GM18519 (cell line): ENCODE results near the gene UBE2R2.
"Not testable (repeated sequence)": the region's sequence is repeated elsewhere in the genome, so short reads cannot be mapped to it uniquely, and the experiment has no call there.

Experiments used
- ATAC-seq: cut with Tn5 transposase; IDR thresholded peaks from one replicate; pipeline ENCODE4 v1.9.1; 2021; ENCODE audit warnings: mild to moderate bottlenecking, moderate library complexity; ENCODE audit not compliant: unreplicated experiment, low FRiP score

The UBE2R2 gene, protein sequence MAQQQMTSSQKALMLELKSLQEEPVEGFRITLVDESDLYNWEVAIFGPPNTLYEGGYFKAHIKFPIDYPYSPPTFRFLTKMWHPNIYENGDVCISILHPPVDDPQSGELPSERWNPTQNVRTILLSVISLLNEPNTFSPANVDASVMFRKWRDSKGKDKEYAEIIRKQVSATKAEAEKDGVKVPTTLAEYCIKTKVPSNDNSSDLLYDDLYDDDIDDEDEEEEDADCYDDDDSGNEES

DNA sequence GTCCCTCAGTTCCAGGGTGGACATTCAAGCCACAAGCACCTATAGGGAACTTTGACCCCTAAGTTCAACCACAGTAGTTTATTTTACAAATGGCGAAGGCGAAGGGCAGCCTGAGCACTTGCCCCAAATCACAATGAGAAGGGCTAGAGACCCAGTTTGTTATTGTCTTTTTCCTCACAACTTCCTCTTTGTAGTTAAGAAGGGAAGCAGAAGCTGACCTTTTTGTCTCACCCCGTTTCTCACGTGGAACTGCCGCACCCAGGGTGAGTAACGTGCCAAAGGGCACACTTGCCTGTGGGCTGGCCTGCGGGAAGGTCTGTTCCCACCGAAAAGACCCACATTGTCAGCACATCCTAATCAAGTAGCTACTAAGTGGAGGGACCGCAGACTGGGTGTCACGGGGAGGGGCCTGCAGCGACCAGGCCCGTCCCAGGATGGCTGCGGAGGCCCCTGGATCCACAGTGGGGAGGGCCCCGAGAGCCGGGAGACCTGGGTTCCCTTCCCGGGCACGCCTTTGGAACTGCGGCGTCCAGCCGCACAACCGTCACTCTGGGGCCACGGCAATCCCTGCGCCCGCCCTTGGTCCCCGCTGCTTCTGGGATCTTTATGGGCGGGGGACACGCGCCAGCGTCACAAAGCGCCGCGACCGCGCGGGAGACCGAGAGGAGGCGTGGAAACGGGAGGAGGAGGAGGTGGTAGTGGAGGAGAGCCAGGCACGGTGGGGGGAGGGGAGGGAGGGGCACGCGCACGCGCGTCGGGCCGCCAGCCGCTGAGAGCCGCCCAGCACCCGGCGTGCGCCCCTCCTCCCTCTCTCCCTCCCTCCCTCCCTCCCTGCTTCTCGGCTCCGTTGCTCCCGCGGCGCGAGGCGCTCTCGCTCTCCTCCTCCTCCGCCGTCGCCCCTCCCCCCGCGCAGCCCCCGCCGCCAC lies at the start of gene UBE2R2:
Gene UBE2R2 (plus strand): TSS at position 834 of the 926 bp plus-strand sequence. CDS start 598 bp downstream, outside the sequence.
- no peak for ATAC-seq

DNA sequence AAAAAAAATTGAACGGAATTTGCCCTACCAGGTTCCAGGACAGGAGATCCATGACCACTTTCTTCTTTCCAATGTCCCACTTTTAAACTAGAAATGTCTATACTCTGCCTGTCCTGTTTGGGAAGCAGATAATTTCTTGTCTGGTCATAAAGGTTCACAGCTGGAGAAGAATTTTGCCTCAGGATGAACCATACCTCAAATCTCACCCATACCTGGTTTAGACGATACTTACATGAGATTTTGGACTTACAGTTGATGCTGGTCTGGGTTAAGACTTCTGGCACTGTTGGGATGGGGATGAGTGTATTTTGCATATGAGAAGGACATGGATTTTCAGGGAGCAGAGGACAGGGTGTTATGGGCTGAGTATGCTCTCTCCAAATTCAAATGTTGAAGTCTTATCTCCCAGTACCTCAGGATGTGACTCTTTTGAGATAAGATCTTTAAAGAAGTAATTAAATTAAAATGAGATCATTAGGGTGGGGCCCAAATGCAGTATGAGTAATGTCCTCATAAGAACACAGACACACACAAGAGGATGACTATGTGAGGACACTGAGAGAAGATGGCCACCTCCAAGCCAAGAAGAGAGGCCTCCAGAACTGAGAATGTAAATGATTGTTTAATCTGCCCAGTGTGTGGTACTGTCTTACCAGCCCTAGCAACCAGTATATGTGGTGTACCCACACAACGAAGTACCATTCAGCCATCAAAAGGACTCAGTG lies 46.6 kb upstream of the UBE2R2 start:
- ATAC-seq = not testable (repeated sequence)

DNA sequence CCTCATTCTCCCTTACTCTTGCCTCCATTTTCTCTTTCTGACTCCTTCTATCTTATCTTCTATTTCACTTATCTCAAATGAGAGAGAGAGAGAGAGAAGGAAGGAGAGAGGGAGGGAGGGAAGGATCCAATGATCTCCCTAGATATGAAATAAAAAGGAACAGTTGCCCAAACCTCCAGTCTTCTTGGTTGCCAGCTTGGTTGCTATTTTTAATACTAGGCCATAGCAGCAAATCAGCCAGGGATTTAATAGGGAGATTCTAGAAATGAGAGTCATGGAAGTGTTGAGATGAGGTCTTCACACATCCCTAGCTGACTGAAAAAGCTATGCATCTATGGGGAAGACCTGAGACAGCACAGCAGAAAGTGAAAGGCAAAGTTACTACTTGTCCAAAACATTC lies 43.8 kb upstream of the UBE2R2 start:
- ATAC-seq = not testable (repeated sequence)

DNA sequence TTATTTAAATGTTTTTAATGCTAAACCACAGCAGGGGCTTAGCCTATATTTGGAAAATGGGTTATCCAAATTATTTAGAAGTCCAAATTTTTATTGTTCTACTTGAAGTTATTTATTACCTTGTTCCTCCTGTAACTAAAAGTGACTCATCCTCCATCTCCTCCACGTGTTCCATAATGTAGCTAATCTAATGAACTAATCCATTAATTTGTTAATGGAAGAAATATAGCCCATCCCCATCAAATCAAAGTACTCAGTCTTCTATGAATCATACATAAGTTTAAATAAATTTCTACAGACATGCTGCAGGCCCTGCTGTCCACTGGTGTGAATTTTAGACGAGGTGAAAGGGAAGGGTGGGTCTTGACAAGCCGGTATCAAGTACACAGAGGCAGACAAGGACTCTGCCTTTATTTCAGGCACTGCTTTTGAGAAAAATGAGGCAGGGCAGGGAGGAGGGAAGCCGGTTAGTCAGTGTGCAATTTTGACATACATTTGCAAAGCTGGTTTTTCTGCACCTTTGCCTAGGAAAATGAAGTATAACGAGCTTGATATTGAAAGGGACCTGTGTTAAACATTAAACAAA lies 42.8 kb upstream of the UBE2R2 start:
- not testable (repeated sequence) for ATAC-seq

DNA sequence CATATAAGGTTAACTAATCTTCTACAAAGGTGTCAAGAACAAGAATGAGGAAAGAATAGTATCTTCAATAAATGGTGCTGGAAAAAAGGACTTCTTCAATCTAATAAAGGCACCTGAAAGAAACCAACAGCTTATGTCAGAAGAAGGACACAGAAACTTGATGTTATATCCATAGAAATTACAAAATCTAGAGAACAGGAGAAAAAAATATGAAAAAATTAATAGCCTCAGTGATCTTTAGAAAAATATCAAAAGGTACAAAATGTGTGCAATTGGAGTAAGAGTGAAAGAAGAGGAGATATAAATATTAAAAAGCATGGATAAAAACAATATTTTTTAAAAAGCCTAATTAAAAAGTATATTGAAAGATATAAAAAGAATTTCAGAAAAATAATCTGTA lies 40.4 kb upstream of the UBE2R2 start:
- ATAC-seq = no peak

DNA sequence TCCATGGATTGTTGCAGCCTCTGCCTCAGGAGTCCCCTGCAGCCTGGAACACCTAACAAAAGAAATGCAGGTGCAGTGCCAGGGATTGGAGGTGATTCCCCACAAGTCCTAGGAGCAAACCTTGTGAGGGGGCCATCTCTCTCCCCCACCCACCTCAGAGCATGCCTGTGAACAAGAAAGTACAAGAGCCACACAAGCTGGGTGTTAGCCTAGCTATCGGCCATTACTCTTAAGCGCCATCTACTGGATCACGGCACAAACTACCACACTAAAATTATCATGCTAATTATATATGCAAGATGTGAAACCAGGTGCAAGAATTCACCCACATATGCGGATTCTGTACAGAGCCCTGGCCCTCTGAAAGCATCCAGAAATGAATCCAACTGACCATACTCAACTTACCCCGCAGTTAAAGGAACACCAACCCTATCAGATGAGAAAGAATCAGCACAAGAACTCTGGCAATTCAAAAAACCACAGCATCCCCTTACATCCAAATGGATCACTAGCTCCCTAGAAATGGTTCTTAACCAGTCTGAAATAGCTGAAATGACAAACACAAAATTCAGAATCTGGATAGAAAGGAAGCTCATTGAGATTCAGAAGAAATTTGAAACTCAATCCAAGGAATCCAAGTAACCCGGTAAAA lies 38.1 kb upstream of the UBE2R2 start:
- no peak for ATAC-seq

DNA sequence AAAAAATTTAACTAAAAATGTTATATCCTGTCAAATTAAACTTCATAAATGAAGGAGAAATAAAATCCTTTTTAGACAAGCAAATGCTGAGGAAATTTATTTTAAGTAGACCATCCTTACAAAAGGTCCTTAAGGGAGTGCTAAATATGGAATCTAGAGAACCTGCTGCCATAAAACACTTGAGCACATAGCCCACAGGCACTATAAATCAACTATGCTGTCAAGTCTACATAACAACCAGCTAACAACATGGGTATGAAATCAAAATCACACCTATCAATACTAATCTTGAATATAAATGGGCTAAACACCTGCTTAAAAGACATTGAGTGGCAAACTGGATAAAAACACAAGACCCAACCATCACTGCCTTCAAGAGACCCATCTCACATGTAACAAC lies 36.7 kb upstream of the UBE2R2 start:
- no peak for ATAC-seq

DNA sequence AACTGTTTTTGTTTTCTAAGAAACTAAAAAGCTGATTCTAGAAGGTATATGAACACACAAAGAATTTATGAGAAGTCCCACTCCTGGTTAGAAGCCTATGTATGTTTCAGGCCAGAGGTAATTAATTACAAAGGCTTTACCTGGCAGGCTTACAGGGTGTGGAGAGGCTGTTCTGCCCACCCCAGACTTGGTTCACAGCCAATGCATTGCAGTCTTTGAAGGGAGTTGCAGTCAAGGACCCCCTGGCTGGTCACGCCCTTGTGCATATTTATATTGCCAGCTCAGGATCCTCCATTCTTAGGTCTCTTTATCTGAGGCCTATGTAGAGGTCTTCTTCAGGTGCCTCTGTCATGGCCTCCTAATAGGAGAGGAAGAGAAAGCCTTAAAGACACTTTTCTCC lies 35.2 kb upstream of the UBE2R2 start:
- no peak for ATAC-seq

DNA sequence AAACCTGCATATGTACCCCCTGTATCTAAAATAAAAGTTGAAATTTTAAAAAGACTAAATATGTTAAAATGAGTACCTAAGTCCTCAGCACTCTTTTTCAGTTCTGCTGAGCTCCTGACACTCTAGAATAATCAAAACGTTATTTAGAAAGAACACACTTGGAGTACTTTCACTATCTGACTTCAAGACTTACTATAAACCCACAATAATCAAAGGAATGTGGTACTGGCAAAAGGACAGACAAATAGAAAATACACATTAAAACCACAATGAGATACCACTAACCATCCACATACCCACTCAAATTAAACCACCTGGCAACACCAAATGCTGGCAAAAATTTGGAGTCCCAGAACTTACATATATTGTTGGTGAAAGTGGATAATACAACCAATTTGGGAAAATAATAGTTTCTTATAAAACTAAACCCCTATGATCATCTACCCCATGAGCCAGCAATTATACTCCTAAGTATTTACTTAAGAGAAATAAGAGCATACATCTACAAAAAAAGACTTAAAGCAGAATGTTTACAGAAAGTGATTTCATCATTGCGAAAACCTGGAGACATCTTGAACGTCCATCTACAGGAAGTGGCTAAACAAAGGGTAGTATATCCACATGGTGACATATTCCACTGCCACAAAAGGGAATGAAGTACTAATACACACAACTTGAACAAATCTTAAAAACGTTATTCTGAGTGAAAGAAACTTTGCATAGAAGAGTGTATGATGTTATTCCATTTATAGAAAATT lies 34.4 kb upstream of the UBE2R2 start:
- ATAC-seq = no peak

DNA sequence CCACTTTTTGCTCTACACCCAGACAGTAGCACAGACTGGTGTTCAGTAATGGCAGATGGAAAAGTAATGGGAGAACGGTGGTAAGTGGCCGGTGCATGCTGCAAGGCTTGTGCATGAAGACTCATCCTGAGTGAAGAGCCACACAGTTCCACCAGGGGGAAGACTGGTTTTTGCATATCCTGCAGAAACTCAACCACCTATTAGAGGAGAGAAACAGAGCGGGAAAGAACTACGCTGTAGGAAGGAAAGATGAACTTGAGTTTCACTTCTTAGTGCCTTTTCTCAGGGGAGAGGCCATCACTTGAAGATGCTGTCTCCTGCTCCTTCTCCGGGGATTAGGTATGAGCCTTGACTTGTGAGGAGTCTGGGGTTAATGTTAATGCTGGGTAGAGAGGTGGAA lies 31.0 kb upstream of the UBE2R2 start:
- ATAC-seq = no peak

DNA sequence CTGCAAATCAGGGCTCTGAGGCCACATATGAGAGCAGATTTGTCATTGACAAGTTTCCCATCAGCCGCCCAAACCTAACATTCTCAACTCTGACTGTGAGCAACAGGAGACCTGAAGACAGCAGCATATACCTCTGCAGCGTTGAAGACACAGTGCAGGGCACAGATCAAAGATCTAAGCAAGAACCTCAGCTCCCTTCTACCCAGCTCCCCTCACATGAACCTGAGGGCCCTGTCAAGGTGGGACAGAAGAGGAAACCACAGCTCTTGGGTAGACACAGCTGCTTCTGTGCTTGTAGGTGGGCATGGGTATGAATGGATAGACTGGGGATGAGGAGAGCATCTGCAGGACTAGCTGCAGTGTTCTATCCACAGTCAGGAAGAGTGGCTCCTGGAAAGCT lies 30.3 kb upstream of the UBE2R2 start:
- ATAC-seq = no peak

DNA sequence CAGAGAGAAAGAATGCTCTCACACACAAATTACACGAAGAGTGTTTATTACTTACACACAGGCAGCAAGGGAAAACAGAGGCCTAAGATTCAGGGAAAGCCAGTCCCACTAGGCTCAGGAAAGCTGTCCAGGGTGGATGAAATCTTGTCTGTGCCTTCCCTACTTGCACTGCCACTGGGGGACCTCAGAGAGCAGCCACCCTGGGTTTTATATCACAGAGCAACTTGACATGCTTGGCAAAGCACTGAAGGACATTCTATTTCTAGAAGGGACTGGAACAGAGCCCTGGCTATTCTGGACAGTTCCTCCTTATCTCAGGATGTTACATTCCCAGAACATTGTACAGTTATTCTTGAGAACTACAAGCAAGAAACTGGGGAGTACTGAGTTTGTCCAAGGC lies 29.1 kb upstream of the UBE2R2 start:
- ATAC-seq = no peak

DNA sequence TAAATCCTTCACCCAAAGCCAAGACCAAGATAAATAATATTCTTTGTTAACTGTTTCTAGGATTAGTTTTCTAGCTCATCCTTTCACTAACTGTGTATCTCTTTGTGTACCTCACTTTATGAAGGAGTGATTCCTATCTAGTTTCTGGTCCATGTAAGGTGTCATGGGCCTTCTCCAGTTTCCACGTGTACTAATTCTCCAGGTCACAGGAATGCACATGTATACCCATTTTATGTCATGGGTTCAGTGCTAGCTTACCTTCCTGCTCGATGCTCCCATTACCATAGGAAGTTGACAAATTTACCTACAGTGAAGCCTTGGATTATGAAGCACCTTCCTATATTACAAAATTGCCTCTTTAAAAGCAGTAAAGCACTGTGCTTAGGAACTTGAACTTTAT lies 27.5 kb upstream of the UBE2R2 start:
- not testable (repeated sequence) for ATAC-seq

DNA sequence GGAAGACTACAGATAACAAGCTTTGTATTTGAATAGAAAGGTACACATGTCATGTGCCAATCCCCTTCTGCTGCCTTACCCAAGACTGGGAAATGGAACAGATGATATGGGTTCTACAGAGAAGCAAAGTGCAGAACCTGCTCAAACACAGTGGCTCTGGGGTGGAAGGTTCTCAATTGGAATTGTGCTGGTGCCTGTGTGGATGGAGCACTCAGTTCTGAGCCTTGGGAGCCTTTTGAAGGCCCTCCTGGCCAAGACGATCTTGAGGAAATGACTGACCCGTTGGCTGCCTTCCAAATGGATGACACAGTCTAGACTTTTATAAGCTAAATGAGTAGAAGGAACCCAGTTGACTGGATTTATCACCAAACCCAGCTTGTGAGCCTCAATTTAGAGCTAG lies 25.8 kb upstream of the UBE2R2 start:
- ATAC-seq = no peak

DNA sequence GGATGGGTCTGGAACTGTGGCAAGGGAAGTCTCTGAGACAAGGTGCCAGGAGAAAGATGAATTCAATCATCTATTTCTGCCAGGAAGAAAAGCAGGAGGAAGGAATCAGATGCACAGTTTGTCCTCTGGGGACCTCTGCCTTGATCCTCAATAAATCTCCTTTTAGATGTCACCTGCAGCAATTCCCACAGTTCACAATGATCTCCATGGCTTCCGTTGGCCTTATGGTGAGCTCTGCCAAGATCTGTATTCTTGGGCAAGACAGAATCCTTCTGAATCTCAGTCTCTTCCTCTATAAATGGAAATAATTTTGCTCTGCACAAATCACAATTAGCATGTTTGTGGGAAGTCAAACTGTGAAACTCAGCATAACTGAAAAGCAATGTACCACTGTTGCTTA lies 23.5 kb upstream of the UBE2R2 start:
- not testable (repeated sequence) for ATAC-seq

DNA sequence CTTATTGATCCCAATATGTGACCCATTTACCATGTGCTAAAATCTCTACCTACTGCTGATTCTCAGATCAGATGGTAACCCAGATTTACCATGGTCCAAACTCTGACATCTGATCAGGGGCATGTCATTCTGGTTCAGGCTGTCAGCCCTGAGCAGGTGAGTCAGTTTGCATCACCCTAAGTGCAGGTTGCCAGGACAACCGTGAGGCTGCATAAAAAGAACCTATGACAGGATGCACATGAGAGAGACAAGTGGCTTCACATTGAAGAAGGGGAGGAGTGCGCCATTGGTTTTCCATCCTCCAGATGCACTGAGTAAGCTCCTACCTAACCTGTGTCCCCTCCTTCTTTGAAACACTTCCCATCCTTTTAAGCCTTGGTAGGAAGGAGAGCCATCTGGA lies 22.4 kb upstream of the UBE2R2 start:
- no peak for ATAC-seq

DNA sequence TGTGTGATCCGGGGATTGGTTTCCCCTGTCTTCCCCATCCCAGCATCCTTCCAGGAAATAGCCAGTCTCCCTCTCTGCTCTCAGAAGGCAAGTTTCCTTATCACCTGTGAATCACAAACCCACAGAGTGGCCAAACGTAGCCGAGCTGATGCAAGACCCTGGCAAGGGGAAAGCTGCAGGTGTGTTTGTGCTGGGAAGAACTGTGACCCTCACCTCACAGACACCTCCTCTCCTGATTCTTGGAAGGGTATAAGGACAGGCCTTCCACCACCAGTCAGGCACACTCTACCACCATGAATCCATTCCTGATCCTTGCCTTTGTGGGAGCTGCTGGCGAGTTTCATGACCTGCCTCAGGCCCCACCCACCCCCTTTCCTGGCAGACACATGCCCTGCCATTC lies 21.7 kb upstream of the UBE2R2 start, which contains the start of gene PRSS3:
Gene PRSS3 (plus strand): TSS at position 281 of the 400 bp plus-strand sequence. CDS start 13 bp downstream, at position 294.
- ATAC-seq = no peak

DNA sequence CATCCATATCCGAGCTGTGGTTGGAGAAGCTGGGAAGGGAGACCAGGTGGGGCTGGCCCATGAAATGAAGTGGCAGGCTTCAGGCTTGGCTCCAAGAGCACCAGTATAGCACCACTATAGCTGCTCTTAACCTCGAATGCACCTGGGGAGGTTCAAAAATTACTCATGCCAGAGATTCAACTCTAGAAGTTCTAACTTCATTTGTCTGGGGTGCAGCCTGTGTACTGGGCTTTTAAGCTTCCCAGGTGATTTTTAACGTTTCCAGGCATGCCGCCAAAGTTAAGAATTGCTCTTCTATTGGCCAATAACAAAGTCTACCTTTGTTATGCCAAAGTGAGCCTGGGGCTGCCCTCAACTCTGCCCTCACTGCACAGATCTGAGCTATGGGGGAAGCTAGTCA lies 21.1 kb upstream of the UBE2R2 start:
- ATAC-seq = no peak

DNA sequence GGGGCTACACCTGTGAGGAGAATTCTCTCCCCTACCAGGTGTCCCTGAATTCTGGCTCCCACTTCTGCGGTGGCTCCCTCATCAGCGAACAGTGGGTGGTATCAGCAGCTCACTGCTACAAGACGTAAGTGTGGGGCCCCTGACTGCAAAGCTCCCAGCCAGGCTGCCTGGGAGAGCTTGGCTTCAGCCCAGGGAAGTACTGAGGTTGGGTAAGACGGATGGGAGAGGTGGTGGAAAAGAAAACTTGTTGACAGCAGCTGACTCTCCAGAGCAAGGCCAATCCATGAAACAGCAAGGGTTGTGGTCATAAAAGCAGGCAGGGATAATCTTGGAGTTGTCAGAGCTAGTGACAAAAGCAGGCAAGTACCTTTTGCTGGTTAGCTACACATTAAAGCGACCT lies 20.3 kb upstream of the UBE2R2 start:
- ATAC-seq = not testable (repeated sequence)
